GM21723 (cell line): Measurements from ENCODE around the gene SRP9.
"Not testable (repeated sequence)": the region's sequence is repeated elsewhere in the genome, so short reads cannot be mapped to it uniquely, and the experiment has no call there.

Source experiments
- ATAC-seq: cut with Tn5 transposase; IDR thresholded peaks from one replicate; pipeline ENCODE4 v1.9.1; 2021; ENCODE audit warnings: mild to moderate bottlenecking, moderate library complexity; ENCODE audit not compliant: unreplicated experiment

SRP9 gene

DNA sequence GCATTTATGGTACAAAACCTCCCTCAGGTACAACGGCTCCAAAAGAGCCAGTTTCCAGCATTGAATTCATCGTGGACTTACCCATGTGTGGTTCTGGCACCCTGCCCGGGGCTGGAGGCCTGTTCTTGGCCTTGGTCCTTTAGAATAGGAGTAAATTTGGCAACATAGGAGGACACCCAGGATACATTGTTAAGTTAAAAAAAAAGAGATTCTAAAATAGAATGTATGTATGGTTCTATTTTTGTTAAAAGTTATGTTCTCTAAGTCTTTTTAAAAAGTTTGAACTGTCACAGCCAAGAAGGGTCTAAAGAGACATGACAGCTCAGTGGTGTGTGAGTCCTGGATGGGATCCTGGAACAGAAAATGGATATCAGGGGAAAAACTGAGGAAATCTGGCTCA, 58.2 kb downstream of the SRP9 start:
- no peak for ATAC-seq

- ATAC-seq = not testable (repeated sequence)
Measured at GRCh38 chr1:225836296-225836695, 58.7 kb downstream of the SRP9 start.

GRCh38 chr1:225838793-225839192, 61.2 kb downstream of the SRP9 start:
- ATAC-seq = no peak
